Prostate gland (tissue), 2 donors: ENCODE measurements around the gene TM9SF4.

Experiments used
- CTCF ChIP-seq, 4 experiments: fragments of 200-600 bp in 2 of 4; fragments of 450-650 bp in 2 of 4; sonication (generic) in 2 of 4; IDR thresholded peaks; 1 replicate in 3 of 4; 2 replicates in 1 of 4; pipeline ENCODE4 v1.5.1; 2016 to 2019; ENCODE audit warnings: antibody characterized with exemption in 4 of 4, mild to moderate bottlenecking in 2 of 4, moderate library complexity in 2 of 4
- POLR2AphosphoS5 ChIP-seq: sonication (generic); formaldehyde crosslinking; IDR thresholded peaks from one replicate; pipeline ENCODE4 v1.6.1; 2017; ENCODE audit warnings: antibody characterized with exemption

DNA sequence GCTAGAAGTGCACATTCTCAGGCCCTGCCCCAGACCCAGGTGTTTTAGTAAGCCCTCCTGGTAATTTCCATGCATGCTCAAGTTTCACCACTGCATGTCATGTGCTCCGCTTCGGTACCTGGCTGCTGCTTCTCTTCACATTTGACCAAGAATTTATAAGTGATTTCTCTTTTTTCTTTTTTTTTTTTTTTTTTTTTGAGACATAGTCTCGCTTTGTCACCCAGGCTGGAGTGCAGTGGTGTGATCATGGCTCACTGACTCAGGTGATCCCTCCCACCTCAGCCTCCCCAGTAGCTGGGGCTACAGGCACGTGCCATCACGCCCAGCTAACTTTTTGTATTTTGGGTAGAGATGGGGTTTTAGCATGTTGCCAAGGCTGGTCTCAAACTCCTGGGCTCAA lies 16.0 kb downstream of the TM9SF4 start:
- TF ChIP-seq CTCF (IDR thresholded peaks at IDR 0.05): no peak
- TF ChIP-seq POLR2AphosphoS5: no peak
